ENCODE results near the gene TNS1. TPM values are rescaled to one million over a fixed set of nuclear protein-coding genes. Genes with fewer than 3 reads are reported as not detected.

Gene TNS1
- total RNA-seq, 1 donor from 2014 or later: 449 TPM

- DNase-seq (ENCODE audit: low spot score): no peak
These were observed 501 bp downstream of the TNS1 start for GRCh38 chr2:218002143-218002844.

DNA sequence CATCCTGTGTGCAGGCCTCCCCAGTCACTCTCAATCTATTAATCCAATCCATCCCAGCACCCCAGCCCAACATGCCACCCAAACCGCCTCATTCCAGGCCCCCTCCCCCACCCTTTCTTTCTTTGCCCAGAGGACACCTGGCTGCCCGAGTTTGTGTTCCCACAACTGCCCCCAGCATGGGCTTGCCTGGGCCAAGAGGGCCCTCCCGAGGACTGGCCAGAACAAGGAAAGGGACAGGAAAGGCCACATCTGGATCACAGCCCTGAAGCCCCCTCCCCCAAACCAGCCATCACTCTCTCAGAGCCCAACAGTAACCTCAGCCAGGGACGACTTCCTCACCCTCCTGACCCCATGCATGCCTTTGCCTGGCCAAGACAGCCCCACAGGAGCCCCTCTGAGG, 1.2 kb downstream of the TNS1 start:
- no peak for DNase-seq (ENCODE audit: low spot score)

DNA sequence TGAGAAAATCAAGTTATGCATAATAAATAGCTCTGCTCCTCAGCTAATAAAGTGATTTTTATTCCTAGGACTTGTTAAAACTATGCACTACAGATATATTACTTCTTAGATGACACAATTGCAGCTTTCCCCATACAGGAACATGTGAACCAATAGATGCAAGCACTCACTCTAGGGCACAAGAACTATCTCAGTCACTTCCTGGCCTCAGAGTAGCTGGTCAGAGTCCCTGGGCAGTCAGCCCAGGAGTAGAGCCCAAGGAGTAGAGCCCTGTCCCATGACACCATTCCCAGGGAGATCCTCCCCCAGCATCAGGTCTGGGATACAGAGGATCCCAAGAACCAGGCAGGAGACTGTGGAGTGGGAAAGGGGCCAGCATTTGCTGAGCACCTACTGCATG, 2.7 kb downstream of the TNS1 start:
- DNase-seq (ENCODE audit: low spot score): no peak

GRCh38 chr2:217999595-217999959, 3.2 kb downstream of the TNS1 start:
- DNase-seq (ENCODE audit: low spot score): no peak

DNA sequence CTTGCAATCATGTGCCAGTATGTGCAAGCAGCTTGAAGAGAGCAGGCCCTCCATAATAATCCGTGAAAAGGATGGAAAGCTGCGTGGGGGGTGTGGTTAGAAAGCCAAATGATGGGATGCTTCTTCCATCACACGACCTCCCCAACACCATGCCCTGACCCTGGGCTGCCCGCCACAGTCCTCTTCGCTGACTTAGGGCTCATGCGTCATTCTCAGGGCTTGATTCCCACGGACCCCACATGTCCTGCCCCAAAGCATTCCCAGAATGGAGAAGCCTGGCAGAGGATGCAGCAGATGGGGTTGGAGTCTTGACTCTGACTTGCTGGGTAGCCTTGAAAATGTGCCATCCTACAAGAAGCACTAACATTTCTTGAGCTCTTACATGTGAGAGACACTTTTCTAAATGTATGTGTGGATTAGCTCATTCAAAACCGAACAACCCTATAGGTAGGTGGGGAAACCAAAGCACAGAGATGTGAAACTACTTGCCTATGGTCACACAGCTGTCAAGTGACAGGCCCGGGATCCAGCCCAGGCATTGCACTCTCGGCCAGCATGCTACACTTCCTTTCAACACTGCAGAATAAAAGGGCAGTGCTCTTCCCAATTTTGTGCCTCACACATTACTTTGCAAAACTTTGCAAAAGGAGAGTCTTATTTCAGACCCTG, 3.7 kb downstream of the TNS1 start:
- no peak for DNase-seq (ENCODE audit: low spot score)

GRCh38 chr2:217997510-217997909, 5.3 kb downstream of the TNS1 start:
- DNase-seq (ENCODE audit: low spot score): no peak

DNA sequence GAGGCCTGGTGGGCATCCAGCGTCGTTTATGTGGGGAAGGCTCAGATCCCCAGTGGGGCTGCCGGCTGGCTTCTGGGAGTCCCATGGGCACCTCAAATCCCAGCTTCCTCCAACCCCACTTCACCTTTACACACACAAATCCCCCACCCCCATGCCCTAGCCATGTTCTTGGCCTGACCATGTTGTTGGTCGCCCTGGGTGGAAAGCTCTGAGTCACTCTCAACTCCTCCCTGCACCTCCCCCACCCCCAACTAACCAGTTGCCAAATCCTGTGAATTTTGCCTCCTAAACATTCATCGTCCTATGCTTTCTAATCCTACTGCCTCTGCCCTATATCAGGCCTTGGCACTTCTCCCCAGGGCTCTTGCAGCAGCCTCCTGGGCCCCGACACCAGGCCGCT, 6.4 kb downstream of the TNS1 start:
- no peak for DNase-seq (ENCODE audit: low spot score)

- DNase-seq (ENCODE audit: low spot score): no peak
These were observed 7.0 kb downstream of the TNS1 start for GRCh38 chr2:217995731-217996231.

- no peak for DNase-seq (ENCODE audit: low spot score)
These were observed 8.0 kb downstream of the TNS1 start for GRCh38 chr2:217994776-217995274.

DNA sequence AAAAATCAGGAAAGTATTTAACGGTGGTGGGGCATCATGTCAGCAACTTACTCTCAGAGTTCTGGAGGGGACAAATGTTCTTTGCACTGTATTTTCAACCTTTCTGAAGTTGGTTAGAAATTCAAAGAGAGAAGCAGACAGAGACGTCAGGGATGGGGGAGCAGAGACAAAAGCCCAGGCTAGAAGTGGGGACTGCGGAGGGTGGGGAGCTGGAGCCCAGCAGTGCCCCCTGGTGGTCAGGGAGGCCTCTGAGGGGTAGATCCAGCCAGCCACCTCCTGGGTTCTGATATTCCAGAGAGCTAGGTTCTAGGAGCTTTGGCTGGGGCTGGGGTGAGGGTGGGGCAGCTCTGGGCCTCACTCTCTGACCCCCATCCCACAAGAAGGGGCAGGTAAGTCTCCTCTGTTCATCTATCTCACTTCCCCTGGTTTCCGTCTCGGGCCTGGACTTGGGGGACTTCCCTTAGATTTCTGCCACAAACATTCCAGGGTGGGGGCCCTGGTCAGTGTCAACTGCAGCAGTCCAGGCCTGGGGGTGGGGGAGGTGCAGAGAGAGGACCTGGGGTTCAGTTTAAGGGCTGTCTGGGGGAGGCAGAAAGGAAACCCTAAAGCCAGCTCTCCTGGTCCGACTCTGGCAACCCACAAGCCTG, 8.9 kb downstream of the TNS1 start:
- no peak for DNase-seq (ENCODE audit: low spot score)

DNA sequence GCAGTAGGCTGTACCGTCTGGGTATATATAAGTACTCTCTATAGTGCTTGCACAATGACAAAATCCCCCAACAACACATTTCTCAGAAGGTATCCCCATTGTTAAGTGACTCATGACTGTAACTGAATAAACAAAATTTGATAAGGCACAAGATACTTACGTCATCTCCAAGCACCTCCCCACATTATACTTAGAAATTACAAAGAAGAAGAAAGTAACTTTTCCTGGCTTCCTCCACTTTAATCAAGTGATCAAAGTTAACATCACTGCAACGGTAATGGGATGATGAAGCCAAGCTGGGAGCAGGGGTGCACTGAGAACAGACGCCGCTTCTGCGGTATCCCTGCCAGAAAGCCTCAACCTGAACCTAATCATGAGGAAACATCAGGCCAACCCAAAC, 9.7 kb downstream of the TNS1 start:
- DNase-seq (ENCODE audit: low spot score): no peak

DNA sequence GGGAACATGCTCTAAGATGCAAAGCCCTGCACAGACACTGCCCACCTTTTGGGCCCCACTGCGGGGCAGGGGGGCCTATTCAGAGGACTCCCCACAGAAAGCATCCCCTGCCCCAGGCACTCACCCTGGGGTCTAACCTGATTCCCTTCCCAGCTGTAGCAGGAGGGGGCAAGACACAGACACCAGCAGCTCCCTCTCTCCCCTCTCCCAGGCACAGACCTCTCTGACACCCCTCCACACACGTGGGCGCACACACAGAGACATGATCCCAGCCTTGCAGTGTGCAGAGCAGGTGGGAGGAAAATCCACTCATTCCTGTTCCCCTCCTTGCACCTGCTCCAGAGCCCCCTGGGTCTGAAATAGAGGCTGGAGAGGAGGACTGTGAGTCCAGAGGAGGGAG, 10.7 kb downstream of the TNS1 start:
- DNase-seq (ENCODE audit: low spot score): no peak

DNA sequence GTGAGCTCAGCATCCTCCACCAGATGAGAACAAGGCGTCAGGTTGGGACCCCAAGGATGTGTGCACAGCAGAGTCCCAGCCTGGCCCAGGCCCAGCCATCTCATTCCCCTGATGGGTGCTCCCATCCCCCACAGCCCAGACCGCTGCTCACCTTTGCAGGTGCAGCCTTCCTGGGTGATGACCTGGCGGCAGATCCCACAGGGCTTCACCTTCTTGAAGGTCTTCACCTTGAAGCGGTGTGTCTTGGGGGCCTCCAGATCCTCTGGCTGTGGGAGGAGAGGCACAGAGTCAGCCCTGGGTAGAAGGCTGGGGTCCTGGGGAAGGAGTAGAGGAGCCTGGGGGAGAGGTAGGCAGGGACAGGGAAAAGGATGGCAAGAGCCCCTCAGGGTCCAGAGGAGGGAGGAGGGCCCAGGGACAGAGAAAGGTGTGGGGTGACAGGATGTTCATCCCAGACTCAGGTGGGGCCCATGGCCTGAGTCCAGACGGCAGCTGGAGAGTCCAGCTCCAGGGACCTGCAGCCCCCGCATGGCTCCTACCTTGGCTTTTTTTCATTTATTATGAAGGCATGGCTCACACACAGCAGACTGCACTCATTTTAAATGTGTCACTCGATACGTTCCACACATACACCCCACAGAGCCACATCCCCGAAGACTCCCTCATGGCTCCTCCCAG, 11.9 kb downstream of the TNS1 start:
- DNase-seq (ENCODE audit: low spot score): no peak

DNA sequence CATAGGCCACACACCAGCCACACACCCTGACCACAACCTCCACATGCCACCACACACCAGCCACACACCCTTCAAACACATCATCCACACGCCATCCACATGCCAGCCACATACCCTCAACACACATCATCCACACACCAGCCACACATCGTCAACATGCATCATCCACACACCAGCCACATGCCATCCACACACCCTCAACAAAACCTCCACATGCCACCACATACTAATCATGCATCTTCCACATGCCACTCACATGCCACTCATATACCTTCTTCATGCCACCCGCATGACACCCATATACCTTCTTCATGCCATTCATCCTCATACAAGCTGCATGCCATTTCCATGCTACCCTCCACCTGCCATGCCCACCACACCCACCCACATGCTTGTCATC, 12.4 kb downstream of the TNS1 start:
- DNase-seq (ENCODE audit: low spot score): no peak

GRCh38 chr2:217989221-217989948, 13.4 kb downstream of the TNS1 start:
- DNase-seq (ENCODE audit: low spot score): no peak

DNA sequence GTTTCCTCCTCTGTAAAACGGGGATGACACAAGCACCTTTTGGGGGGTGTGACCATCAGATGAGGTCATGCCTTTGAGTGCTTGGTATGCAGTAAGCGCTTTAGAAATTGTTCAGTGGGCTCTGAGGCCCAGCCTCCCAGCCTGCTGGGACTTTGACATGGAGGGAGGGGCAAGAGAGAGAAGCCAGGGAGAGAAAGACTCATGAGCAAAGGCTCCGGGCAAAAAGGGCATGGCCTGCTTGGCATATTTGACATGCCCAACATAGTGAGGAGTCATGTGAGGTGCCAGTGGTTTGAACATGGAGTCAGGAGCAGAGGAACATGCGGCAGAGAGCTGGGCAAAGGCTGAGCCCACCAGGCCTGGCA, 14.0 kb downstream of the TNS1 start:
- no peak for DNase-seq (ENCODE audit: low spot score)

GRCh38 chr2:217988014-217988839, 14.6 kb downstream of the TNS1 start:
- no peak for DNase-seq (ENCODE audit: low spot score)

- no peak for DNase-seq (ENCODE audit: low spot score)
These were observed 15.4 kb downstream of the TNS1 start for GRCh38 chr2:217987391-217987790.

- DNase-seq (ENCODE audit: low spot score): no peak
These were observed 16.4 kb downstream of the TNS1 start for GRCh38 chr2:217986256-217986961.

Data from mesenteric fat pad (tissue), 1 donor.